Right lobe of liver (tissue), 4 donors: ENCODE data around the gene RPTOR.

ENCODE experiments used
- POLR2A ChIP-seq: fragments of 450-650 bp; IDR thresholded peaks from one replicate; pipeline ENCODE4 v1.6.1; 2017; ENCODE audit warnings: antibody characterized with exemption, mild to moderate bottlenecking
- TF ChIP-seq, protein P1 (sequence below), 4 donors: fragments of 200-600 bp in 3 of 4; fragments of 450-650 bp in 1 of 4; IDR thresholded peaks; one replicate each; pipeline versions ENCODE4 v1.5.1 to v1.8.0; 2016 to 2022; ENCODE audit warnings: antibody characterized with exemption in 4 of 4, mild to moderate bottlenecking in 2 of 4
- donor health status: DM: no; HTN: no; CAD: no.
- donor health status: DM: no; HTN: no; CAD: no.
- donor health status: DM: no; HTN: yes; CAD: no.

DNA sequence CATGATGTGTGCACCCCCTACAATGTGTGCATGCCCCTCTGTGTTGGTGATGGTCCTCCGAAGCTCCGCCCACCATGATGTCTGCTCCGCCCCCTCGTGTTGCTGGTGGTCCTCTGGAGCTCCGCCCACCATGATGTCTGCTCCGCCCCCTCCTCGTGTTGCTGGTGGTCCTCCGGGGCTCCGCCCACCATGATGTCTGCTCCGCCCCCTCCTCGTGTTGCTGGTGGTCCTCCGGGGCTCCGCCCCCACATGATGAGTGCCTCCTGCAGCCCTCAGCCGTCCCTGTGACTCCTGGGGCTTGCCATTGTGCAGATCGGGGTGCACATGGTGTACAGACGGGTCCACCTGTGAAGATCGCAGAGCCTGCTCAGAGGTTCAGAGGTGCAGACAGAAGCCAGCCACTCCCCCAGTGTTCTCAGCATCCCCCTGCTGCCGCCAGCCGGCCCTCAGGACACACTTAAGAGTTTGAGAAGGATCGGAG, 317.9 kb downstream of the RPTOR start:
- TF ChIP-seq, protein P1, sequence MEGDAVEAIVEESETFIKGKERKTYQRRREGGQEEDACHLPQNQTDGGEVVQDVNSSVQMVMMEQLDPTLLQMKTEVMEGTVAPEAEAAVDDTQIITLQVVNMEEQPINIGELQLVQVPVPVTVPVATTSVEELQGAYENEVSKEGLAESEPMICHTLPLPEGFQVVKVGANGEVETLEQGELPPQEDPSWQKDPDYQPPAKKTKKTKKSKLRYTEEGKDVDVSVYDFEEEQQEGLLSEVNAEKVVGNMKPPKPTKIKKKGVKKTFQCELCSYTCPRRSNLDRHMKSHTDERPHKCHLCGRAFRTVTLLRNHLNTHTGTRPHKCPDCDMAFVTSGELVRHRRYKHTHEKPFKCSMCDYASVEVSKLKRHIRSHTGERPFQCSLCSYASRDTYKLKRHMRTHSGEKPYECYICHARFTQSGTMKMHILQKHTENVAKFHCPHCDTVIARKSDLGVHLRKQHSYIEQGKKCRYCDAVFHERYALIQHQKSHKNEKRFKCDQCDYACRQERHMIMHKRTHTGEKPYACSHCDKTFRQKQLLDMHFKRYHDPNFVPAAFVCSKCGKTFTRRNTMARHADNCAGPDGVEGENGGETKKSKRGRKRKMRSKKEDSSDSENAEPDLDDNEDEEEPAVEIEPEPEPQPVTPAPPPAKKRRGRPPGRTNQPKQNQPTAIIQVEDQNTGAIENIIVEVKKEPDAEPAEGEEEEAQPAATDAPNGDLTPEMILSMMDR (IDR thresholded peaks at IDR 0.05), result no peak
- no peak for TF ChIP-seq POLR2A
